Measurements from ENCODE around the gene C1QA.

Gene C1QA

GRCh38 chr1:22616571-22616970 lies 19.9 kb upstream of the C1QA start:
- no peak for DNase-seq (ENCODE audit: low read depth)
- in situ Hi-C loops (cut with HindIII; ENCODE audit: low sequenced_read_pairs): no loop called here
- no peak overlapping the region for H3K4me3 ChIP-seq (ENCODE audit: low read depth, low read length)
- no peak for TF ChIP-seq CTCF (IDR thresholded peaks at IDR 0.05; ENCODE audit: low read depth, low read length, missing control alignments)

- in situ Hi-C loops (cut with HindIII; ENCODE audit: low sequenced_read_pairs): no loop called here
- TF ChIP-seq CTCF (IDR thresholded peaks at IDR 0.05; ENCODE audit: low read depth, low read length, missing control alignments): no peak
- DNase-seq (ENCODE audit: low read depth): no peak
- H3K4me3 ChIP-seq (ENCODE audit: low read depth, low read length): no peak overlapping the region
Measured at GRCh38 chr1:22618056-22618455, 18.4 kb upstream of the C1QA start.

- no peak overlapping the region for H3K4me3 ChIP-seq (ENCODE audit: low read depth, low read length)
- in situ Hi-C loops (cut with HindIII; ENCODE audit: low sequenced_read_pairs): no loop called here
- no peak for DNase-seq (ENCODE audit: low read depth)
- TF ChIP-seq CTCF (IDR thresholded peaks at IDR 0.05; ENCODE audit: low read depth, low read length, missing control alignments): no peak
Measured at GRCh38 chr1:22619252-22619651, 17.2 kb upstream of the C1QA start.

DNA sequence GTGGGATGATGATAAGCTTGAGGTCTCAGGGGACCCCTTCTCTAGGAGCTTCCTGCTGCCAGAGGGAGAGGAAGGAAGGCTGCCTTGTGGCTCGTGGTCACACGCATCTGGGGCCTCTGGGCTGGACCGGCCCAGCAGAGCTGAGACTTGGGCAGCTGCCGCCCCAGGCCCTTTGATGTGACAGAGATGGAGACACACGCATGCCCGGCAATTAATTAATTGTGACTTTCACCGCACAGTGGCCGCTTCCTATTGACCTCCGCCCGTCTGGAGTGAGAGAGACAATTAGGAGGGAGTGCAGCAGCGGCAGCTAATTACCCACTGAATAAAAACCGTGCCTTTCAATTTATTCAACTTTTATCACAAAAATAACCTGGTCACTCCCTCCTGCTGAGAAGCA lies 16.6 kb upstream of the C1QA start:
- TF ChIP-seq CTCF (IDR thresholded peaks at IDR 0.05; ENCODE audit: low read depth, low read length, missing control alignments): no peak
- no peak overlapping the region for H3K4me3 ChIP-seq (ENCODE audit: low read depth, low read length)
- no peak for DNase-seq (ENCODE audit: low read depth)
- in situ Hi-C loops (cut with HindIII; ENCODE audit: low sequenced_read_pairs): no loop called here

GRCh38 chr1:22621761-22622160 lies 14.7 kb upstream of the C1QA start:
- in situ Hi-C loops (cut with HindIII; ENCODE audit: low sequenced_read_pairs): no loop called here
- DNase-seq (ENCODE audit: low read depth): no peak
- TF ChIP-seq CTCF (IDR thresholded peaks at IDR 0.05; ENCODE audit: low read depth, low read length, missing control alignments): no peak
- no peak overlapping the region for H3K4me3 ChIP-seq (ENCODE audit: low read depth, low read length)

DNA sequence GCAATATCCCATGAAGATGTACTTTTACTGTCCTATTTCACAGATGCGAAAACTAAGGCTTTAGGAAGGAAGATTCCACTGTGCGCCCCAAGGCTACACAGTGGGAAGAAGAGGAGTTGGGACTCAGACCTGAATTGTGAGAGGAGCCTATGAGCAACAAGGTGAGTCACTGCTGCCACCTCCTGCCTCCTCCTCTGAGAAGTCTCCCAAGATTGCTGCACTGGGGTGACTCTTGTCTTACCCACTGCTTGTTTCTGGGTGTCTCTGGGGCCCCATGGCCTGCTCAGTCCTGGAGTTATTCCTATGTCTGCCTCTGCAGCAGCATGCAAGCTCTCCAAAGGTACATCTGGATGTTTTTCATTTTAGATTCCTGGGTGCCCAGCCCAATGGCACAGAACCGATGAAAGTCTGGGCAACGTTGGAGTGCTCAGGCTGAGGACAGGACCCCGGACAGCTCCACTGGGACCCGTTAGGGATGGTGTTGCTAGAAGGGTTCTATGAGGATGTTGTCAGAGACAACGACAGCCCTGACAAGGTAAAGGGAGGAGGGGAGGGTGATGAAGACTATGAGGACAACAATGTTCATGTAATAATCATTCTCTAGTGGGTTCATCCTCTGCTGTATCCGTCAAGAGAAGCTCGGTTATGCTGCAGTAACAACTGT lies 11.0 kb upstream of the C1QA start:
- in situ Hi-C loops (cut with HindIII; ENCODE audit: low sequenced_read_pairs): no loop called here
- H3K4me3 ChIP-seq (ENCODE audit: low read depth, low read length): no peak overlapping the region
- no peak for TF ChIP-seq CTCF (IDR thresholded peaks at IDR 0.05; ENCODE audit: low read depth, low read length, missing control alignments)
- no peak for DNase-seq (ENCODE audit: low read depth)
